Measurements from ENCODE around the gene SDK1. TPM values are rescaled to one million over a fixed set of nuclear protein-coding genes. Genes with fewer than 3 reads are reported as not detected.

The SDK1 gene
- total and polyA plus RNA-seq, 2 experiments from 2014 or later: 2.1 to 10.0 TPM

- H3K4me1 ChIP-seq (ENCODE audit: insufficient read depth): peaks cover 7% of the 10 kb centered on the region; the same call in 1 of the 2 replicates
- H3K36me3 ChIP-seq (ENCODE audit: insufficient read depth): no peaks in the 10 kb centered on the region
- H3K4me3 ChIP-seq: no peak overlapping the region
- no peak for TF ChIP-seq ETS1 (IDR thresholded peaks at IDR 0.05)
- TF ChIP-seq CTCF (conservative IDR thresholded peaks at IDR 0.05; ENCODE audit: low read depth in 2 of 2): no peak
- TF ChIP-seq EZH2 (IDR thresholded peaks at IDR 0.05; ENCODE audit: low read depth, unreplicated experiment): no peak
- no peak for TF ChIP-seq REST (IDR thresholded peaks at IDR 0.05; ENCODE audit: unreplicated experiment)
- TF ChIP-seq ZNF331 (CRISPR knock-in tag; IDR thresholded peaks at IDR 0.05; ENCODE audit: low read depth): no peak
- no peak for TF ChIP-seq NANOG (IDR thresholded peaks at IDR 0.05; ENCODE audit: borderline replicate concordance)
- no peak for TF ChIP-seq JUNB (IDR thresholded peaks at IDR 0.05; ENCODE audit: unreplicated experiment)
- no peaks in the 10 kb centered on the region for H3F3A ChIP-seq (replicated peaks; ENCODE audit: low read depth)
- Mint-ChIP-seq H3K36me3 (ENCODE audit: low read depth) (no peaks in the 10 kb centered on the region), H3K9me3 (no peaks in the 10 kb centered on the region), H3K27ac (no peak overlapping the region), H3K4me3 (no peak overlapping the region), H3K4me1 (peaks cover 9% of the 10 kb centered on the region), H3K27me3 (ENCODE audit: insufficient read depth, low read depth, poor library complexity) (peaks cover 3% of the 10 kb centered on the region)
- H2AFZ ChIP-seq: no peak overlapping the region
- DNase-seq (ENCODE audit: low spot score) (no peak), ATAC-seq (no peak)
- no peaks in the 10 kb centered on the region for H4K20me1 ChIP-seq (replicated peaks; ENCODE audit: insufficient read depth)
- no peak overlapping the region for H3K27ac ChIP-seq (ENCODE audit: low read depth)
- H3K27me3 ChIP-seq (ENCODE audit: insufficient read depth): no peaks in the 10 kb centered on the region
- H3K79me2 ChIP-seq (replicated peaks; ENCODE audit: insufficient read depth): no peaks in the 10 kb centered on the region
- no peaks in the 10 kb centered on the region for H3K9me2 ChIP-seq (ENCODE audit: insufficient read depth)
- no peak overlapping the region for H3K4me2 ChIP-seq
Observed at GRCh38 chr7:3415861-3416312, 114.8 kb downstream of the SDK1 start.

DNA sequence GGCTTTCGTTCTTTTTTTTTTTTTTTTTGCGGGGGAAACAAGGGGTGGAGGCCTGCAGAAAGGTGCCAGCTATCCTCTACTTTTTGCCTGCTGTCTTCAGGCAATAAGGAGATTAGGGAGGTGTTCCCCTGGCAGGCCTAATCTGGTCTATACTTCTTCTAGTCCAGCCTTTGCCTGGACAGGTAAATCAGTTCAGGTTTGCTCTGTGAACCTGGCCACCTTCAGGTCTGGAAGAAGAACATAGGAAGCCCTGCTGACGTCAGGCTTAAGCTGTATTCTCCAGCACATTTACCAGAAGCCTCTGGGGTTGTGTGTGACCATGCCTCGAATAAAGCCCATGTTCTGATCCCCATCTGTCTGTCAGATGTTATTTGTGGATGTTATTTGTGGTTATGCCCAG lies 115.4 kb downstream of the SDK1 start:
- no peaks in the 10 kb centered on the region for H3K9me2 ChIP-seq (ENCODE audit: insufficient read depth)
- DNase-seq (ENCODE audit: low spot score) (no peak), ATAC-seq (no peak)
- Mint-ChIP-seq H3K4me1 (peaks cover 9% of the 10 kb centered on the region), H3K9me3 (no peaks in the 10 kb centered on the region), H3K36me3 (ENCODE audit: low read depth) (no peaks in the 10 kb centered on the region), H3K27ac (no peak overlapping the region), H3K4me3 (no peak overlapping the region), H3K27me3 (ENCODE audit: insufficient read depth, low read depth, poor library complexity) (peaks cover 3% of the 10 kb centered on the region)
- H3K36me3 ChIP-seq (ENCODE audit: insufficient read depth): no peaks in the 10 kb centered on the region
- no peak overlapping the region for H3K4me2 ChIP-seq
- H3F3A ChIP-seq (replicated peaks; ENCODE audit: low read depth): no peaks in the 10 kb centered on the region
- H2AFZ ChIP-seq: no peak overlapping the region
- H3K27me3 ChIP-seq (ENCODE audit: insufficient read depth): no peaks in the 10 kb centered on the region
- no peak overlapping the region for H3K27ac ChIP-seq (ENCODE audit: low read depth)
- peaks cover 7% of the 10 kb centered on the region; the same call in 1 of the 2 replicates for H3K4me1 ChIP-seq (ENCODE audit: insufficient read depth)
- no peaks in the 10 kb centered on the region for H3K79me2 ChIP-seq (replicated peaks; ENCODE audit: insufficient read depth)
- H3K4me3 ChIP-seq: no peak overlapping the region
- H4K20me1 ChIP-seq (replicated peaks; ENCODE audit: insufficient read depth): no peaks in the 10 kb centered on the region
- TF ChIP-seq JUNB (IDR thresholded peaks at IDR 0.05; ENCODE audit: unreplicated experiment) (no peak), EZH2 (IDR thresholded peaks at IDR 0.05; ENCODE audit: low read depth, unreplicated experiment) (no peak), ETS1 (IDR thresholded peaks at IDR 0.05) (no peak), STAT1 (IDR thresholded peaks at IDR 0.05; ENCODE audit: unreplicated experiment) (no peak), EZH2phosphoT487 (IDR thresholded peaks at IDR 0.05; ENCODE audit: unreplicated experiment) (no peak), ZNF331 (CRISPR knock-in tag; IDR thresholded peaks at IDR 0.05; ENCODE audit: low read depth) (no peak), POLR2AphosphoS5 (IDR thresholded peaks at IDR 0.05; ENCODE audit: low read depth) (no peak)

Data from GM23338 (cell line).